GM19455 (cell line): ENCODE results near the gene TEX11.
"Not testable (repeated sequence)": the region's sequence is repeated elsewhere in the genome, so short reads cannot be mapped to it uniquely, and the experiment has no call there.

Source experiments
- ATAC-seq: cut with Tn5 transposase; IDR thresholded peaks from one replicate; pipeline ENCODE4 v1.9.1; 2021; ENCODE audit not compliant: unreplicated experiment

The TEX11 gene

GRCh38 chrX:70908541-70908940 is at the start of gene TEX11:
TSS of gene TEX11 (minus strand) at chrX:70908711. CDS start at chrX:70907789, 922 bp downstream.
- no peak for ATAC-seq

GRCh38 chrX:70954871-70955270 is 46.4 kb upstream of the TEX11 start:
- ATAC-seq: no peak

- no peak for ATAC-seq
Measured at GRCh38 chrX:70924294-70924911, 15.9 kb upstream of the TEX11 start.

GRCh38 chrX:70922774-70923473 is 14.4 kb upstream of the TEX11 start:
- ATAC-seq: no peak

GRCh38 chrX:70921709-70922352 is 13.3 kb upstream of the TEX11 start:
- ATAC-seq: no peak

- no peak for ATAC-seq
Measured at GRCh38 chrX:70916754-70917153, 8.2 kb upstream of the TEX11 start.

- no peak for ATAC-seq
Measured at GRCh38 chrX:70907900-70908299, 611 bp downstream of the TEX11 start.

- ATAC-seq: no peak
Measured at GRCh38 chrX:70901465-70901864, 7.0 kb downstream of the TEX11 start.

GRCh38 chrX:70890441-70890840 is 18.1 kb downstream of the TEX11 start:
- ATAC-seq: not testable (repeated sequence)

- no peak for ATAC-seq
Measured at GRCh38 chrX:70878902-70879301, 29.6 kb downstream of the TEX11 start.

- ATAC-seq: no peak
Measured at GRCh38 chrX:70852294-70852693, 56.2 kb downstream of the TEX11 start.

- ATAC-seq: not testable (repeated sequence)
Measured at GRCh38 chrX:70844081-70844480, 64.4 kb downstream of the TEX11 start.

- ATAC-seq: not testable (repeated sequence)
Measured at GRCh38 chrX:70843620-70844019, 64.9 kb downstream of the TEX11 start.

GRCh38 chrX:70834589-70834988 is 73.9 kb downstream of the TEX11 start:
- no peak for ATAC-seq

GRCh38 chrX:70826715-70827114 is 81.8 kb downstream of the TEX11 start:
- no peak for ATAC-seq

- ATAC-seq: no peak
Measured at GRCh38 chrX:70825366-70825765, 83.1 kb downstream of the TEX11 start.

- ATAC-seq: no peak
Measured at GRCh38 chrX:70808942-70809940, 99.3 kb downstream of the TEX11 start.

- no peak for ATAC-seq
Measured at GRCh38 chrX:70806081-70806480, 102.4 kb downstream of the TEX11 start.

- ATAC-seq: not testable (repeated sequence)
Measured at GRCh38 chrX:70796742-70797141, 111.8 kb downstream of the TEX11 start.

GRCh38 chrX:70774223-70774622 is 134.3 kb downstream of the TEX11 start:
- no peak for ATAC-seq

- no peak for ATAC-seq
Measured at GRCh38 chrX:70769659-70770227, 138.8 kb downstream of the TEX11 start.
